GM12872 (cell line): Measurements from ENCODE around the gene ADAM11.

Experiments
- TF ChIP-seq, protein P1 (sequence below): IDR thresholded peaks from 3 replicates; pipeline ENCODE4 v1.5.1; 2011; ENCODE audit warnings: low read depth, mild to moderate bottlenecking, low read length, moderate library complexity; ENCODE audit not compliant: insufficient read depth

Gene ADAM11

DNA sequence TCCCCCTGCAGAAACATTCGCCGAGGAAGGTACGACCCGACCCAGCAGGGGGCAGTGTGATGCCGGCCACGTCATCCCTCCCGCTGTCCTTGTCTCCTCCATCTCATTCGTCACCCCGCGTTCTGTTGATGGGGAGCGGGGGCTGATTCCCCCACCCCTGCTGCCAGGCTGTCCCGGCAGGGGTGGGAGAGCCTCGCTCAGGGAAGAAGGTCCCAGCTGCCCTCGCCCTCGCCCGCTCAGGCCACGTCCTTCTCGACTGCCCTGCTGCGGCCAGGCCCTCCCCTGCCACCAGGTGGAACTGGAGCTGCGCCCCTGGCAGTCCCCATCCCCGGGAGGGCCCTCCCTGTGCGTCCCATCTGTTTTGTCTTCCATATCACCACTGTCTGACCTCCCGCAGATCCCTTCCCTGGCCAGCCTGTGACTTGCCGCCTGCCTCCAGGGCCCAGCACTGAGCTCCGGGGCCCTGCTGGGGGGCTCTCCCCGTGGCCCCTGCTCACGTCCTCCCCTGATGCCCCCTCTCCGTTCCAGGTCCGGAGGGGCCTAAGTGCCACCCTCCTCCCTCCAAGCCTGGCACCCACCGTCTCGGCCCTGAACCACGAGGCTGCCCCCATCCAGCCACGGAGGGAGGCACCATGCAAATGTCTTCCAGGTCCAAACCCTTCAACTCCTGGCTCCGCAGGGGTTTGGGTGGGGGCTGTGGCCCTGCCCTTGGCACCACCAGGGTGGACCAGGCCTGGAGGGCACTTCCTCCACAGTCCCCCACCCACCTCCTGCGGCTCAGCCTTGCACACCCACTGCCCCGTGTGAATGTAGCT is 20.6 kb downstream of the ADAM11 start:
- TF ChIP-seq, protein P1, sequence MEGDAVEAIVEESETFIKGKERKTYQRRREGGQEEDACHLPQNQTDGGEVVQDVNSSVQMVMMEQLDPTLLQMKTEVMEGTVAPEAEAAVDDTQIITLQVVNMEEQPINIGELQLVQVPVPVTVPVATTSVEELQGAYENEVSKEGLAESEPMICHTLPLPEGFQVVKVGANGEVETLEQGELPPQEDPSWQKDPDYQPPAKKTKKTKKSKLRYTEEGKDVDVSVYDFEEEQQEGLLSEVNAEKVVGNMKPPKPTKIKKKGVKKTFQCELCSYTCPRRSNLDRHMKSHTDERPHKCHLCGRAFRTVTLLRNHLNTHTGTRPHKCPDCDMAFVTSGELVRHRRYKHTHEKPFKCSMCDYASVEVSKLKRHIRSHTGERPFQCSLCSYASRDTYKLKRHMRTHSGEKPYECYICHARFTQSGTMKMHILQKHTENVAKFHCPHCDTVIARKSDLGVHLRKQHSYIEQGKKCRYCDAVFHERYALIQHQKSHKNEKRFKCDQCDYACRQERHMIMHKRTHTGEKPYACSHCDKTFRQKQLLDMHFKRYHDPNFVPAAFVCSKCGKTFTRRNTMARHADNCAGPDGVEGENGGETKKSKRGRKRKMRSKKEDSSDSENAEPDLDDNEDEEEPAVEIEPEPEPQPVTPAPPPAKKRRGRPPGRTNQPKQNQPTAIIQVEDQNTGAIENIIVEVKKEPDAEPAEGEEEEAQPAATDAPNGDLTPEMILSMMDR: peak; percentile 92

DNA sequence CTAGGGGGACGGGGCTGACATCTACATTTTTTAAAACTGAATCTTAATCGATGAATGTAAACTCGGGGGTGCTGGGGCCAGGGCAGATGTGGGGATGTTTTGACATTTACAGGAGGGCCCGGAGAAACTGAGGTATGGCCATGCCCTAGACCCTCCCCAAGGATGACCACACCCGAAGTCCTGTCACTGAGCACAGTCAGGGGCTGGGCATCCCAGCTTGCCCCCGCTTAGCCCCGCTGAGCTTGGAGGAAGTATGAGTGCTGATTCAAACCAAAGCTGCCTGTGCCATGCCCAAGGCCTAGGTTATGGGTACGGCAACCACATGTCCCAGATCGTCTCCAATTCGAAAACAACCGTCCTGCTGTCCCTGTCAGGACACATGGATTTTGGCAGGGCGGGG is 21.4 kb downstream of the ADAM11 start:
- TF ChIP-seq, protein P1: no peak

DNA sequence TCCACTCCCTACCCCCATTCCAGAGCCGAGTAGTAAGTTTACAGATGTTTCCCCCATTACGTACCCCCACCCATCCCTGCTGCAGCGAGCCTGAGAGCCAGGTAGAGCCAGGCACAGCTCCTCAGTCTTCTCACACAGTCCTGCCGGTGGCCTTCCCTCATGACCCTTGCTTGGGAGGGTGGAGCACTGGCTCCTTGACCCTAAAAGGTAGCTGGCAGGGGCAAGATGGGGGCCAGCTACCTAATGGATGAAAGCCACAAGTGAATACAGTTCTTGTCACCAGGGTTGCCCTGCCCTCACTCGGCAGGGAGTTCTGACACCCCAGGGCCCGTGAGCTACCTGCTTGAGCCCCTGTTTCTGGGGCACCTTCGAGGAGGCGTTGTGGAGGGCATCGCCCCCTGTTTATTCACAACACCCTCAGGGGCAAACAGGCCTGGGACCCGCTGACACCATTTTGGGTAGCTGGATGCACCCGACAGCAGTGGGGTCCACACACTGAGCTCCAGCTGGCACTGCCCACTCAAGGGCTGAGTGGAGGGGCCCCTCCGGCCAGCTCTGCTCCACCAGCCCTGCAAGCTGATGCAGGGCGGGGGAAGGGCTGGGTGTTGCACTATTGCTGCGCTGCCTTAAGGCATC is 22.2 kb downstream of the ADAM11 start:
- TF ChIP-seq, protein P1: no peak

DNA sequence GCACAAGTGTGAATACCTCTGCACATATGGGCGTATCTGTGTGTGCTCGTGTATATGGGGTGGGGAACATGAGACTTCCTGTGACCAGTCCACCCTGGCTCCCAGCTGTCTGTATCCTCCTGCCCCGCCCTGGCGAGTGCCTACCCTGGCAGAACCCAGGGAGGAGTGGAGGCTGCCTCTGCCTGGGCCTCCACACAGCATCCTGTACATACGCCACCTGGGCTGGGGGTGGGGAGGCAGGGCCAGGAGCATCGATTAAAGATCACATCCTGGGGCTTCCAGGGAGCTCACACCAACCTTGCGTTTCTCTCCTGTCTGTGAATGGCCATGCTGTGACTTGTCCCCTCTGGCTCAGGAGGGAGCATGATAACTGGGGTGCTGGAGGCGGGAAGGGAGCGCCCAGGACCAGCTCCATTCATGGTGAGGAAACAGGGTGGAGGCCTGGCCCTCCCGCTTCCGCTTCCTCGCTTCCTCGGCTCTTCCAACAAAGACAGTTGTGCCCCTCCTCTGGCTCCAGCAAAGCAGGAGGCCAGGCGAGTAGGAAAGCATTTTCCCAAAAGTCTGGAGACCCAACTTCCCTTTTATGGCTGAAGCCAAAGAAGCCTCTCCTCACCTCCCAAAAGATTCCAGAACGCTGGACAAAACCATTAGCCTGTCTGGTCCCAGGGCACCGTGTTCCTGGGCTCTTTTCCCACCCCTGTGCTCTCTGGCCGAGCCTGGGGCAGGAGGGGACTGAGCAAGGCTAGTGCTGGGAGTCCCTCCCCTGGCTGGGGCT is 22.9 kb downstream of the ADAM11 start:
- TF ChIP-seq, protein P1: no peak

DNA sequence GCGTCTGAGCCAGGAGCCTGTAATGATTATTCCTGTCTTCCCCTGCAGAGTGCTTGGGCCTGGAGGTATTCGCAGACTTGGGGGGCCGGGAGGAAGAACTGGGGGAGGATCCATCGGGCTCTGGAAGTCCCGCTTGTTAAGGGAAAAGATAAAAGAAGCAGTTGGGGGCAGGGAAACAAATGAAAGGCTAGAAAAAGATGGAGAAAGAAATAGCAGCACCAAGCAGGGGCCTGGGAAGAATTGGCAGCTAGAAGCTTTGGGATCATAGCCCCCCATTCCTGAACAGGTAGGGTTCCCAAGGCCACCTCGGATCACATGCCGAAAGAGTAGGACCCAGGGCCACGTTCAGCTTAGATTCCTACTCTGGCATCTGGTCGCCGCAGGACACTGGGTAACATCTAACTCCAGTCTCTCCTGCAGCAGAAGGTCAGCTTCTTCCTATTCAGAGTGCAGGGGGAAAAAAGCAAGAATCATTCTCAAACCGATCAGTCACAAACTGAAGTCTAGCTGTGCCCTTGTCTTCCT is 23.6 kb downstream of the ADAM11 start:
- TF ChIP-seq, protein P1: no peak

DNA sequence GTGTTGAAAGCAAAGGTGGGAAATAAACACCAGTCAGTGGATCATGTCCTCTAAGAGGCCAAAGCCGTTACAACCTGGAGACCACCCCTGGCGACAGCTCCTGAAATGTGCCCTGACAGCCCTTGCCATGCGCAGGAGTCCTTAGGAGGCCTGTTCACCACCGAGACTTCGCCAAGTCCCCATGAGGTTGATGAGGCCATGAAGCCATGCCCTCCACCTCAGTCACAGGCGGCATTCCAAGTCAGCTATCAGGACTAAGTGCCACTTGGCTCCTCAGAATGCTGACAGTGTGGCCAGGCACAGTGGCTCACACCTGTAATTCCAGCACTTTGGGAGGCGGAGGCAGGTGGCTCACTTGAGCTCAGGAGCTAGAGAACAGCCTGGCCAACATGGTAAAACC is 27.1 kb downstream of the ADAM11 start:
- TF ChIP-seq, protein P1: no peak

DNA sequence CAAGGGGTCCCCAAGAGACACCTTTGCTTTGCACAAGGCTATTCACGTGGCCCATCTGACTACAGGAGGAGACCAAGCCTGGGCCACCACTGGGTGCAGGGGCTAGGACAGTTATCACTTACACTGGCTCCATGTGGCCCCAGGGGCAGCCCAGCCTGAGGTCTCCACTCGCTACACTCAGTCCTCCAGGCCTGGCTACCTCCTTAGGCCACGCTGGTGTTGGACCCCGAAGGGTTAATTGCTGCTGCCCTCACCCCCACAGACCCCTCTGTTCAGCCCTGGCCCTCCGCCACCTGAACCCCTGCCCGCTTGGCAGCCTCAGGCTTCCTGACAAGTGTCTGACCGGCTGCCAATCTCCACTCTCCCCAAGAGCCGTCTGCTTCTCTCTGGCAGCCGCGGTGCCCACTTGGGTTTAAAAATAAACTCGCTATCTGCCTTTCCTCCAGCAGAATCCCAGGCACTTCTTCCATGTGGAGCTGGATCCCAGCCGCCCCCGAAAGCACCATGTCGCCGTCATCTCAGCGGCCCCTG is 27.8 kb downstream of the ADAM11 start:
- TF ChIP-seq, protein P1: no peak
